ENCODE results near the gene ZNF236.

Gene ZNF236

GRCh38 chr18:76911440-76911839 lies 89.1 kb downstream of the ZNF236 start:
- TF ChIP-seq CTCF (IDR thresholded peaks at IDR 0.05; ENCODE audit: low read depth, low read length, missing control alignments), result no peak
- no peak for DNase-seq (ENCODE audit: extremely low read depth, low read depth)
- H3K4me3 ChIP-seq (replicated peaks; ENCODE audit: low read depth, low read length), result no peak overlapping the region

- TF ChIP-seq CTCF (IDR thresholded peaks at IDR 0.05; ENCODE audit: low read depth, low read length, missing control alignments), result no peak
- no peak overlapping the region for H3K4me3 ChIP-seq (replicated peaks; ENCODE audit: low read depth, low read length)
- DNase-seq (ENCODE audit: extremely low read depth, low read depth), result no peak
Observed at GRCh38 chr18:76913583-76913982, 91.2 kb downstream of the ZNF236 start.

GRCh38 chr18:76914314-76914713 lies 92.0 kb downstream of the ZNF236 start:
- DNase-seq (ENCODE audit: extremely low read depth, low read depth), result no peak
- no peak overlapping the region for H3K4me3 ChIP-seq (replicated peaks; ENCODE audit: low read depth, low read length)
- no peak for TF ChIP-seq CTCF (IDR thresholded peaks at IDR 0.05; ENCODE audit: low read depth, low read length, missing control alignments)

GRCh38 chr18:76914796-76915195 lies 92.4 kb downstream of the ZNF236 start:
- no peak for TF ChIP-seq CTCF (IDR thresholded peaks at IDR 0.05; ENCODE audit: low read depth, low read length, missing control alignments)
- H3K4me3 ChIP-seq (replicated peaks; ENCODE audit: low read depth, low read length), result no peak overlapping the region
- DNase-seq (ENCODE audit: extremely low read depth, low read depth), result no peak

GRCh38 chr18:76915456-76915855 lies 93.1 kb downstream of the ZNF236 start:
- DNase-seq (ENCODE audit: extremely low read depth, low read depth), result no peak
- TF ChIP-seq CTCF (IDR thresholded peaks at IDR 0.05; ENCODE audit: low read depth, low read length, missing control alignments), result no peak
- no peak overlapping the region for H3K4me3 ChIP-seq (replicated peaks; ENCODE audit: low read depth, low read length)

- DNase-seq (ENCODE audit: extremely low read depth, low read depth), result no peak
- no peak for TF ChIP-seq CTCF (IDR thresholded peaks at IDR 0.05; ENCODE audit: low read depth, low read length, missing control alignments)
- no peak overlapping the region for H3K4me3 ChIP-seq (replicated peaks; ENCODE audit: low read depth, low read length)
Observed at GRCh38 chr18:76920974-76921373, 98.6 kb downstream of the ZNF236 start.

GRCh38 chr18:76922107-76922506 lies 99.8 kb downstream of the ZNF236 start:
- TF ChIP-seq CTCF (IDR thresholded peaks at IDR 0.05; ENCODE audit: low read depth, low read length, missing control alignments), result peak; percentile 46
- no peak overlapping the region for H3K4me3 ChIP-seq (replicated peaks; ENCODE audit: low read depth, low read length)
- no peak for DNase-seq (ENCODE audit: extremely low read depth, low read depth)

Measured in HFF-Myc (cell line).